PC-3 (cell line): ENCODE data around the gene CAMKK2. TPM values are rescaled to one million over a fixed set of nuclear protein-coding genes. Genes with fewer than 3 reads are reported as not detected.

Source experiments
- ATAC-seq: fragments of 200-7000 bp; cut with Tn5 transposase; 2 replicates; pipeline ENCODE4 v1.9.1; 2020; ENCODE audit warnings: mild to moderate bottlenecking, moderate library complexity
- BruUV-seq: library from RNA; stranded (reverse); fragments of 400-500 nt; replicated peaks from 2 replicates; lab custom pipeline; 2021; lab: Mats Ljungman, UMichigan
- CTCF ChIA-PET: fragments of 300-600 bp; sonication (Branson Sonifier 250); formaldehyde crosslinking; loops from one replicate; lab custom pipeline; 2022; ENCODE audit warnings: antibody characterized with exemption; lab: Charles Lee
- POLR2A ChIA-PET: fragments of 300-600 bp; sonication (Branson Sonifier 250); formaldehyde crosslinking; loops from one replicate; lab custom pipeline; 2022; ENCODE audit warnings: antibody characterized with exemption; ENCODE audit not compliant: unreplicated experiment; lab: Charles Lee
- DNase-seq: peaks from one replicate; pipeline ENCODE4 v3.0.0-alpha.2; 2015
- H2AFZ ChIP-seq: fragments of 300-600 bp; sonication (generic); 2 replicates; pipeline ENCODE4 v1.6.0; 2016; ENCODE audit warnings: antibody characterized with exemption, low read length
- H3F3A ChIP-seq: fragments of 300-600 bp; sonication (generic); one replicate; pipeline ENCODE4 v1.6.0; 2017; ENCODE audit warnings: antibody characterized with exemption, low read length, control low read depth, mild to moderate bottlenecking; ENCODE audit not compliant: unreplicated experiment
- H3K27ac ChIP-seq: fragments of 300-600 bp; sonication (generic); 2 replicates; pipeline ENCODE4 v1.5.1; 2016; ENCODE audit warnings: mild to moderate bottlenecking, low read length
- H3K27me3 ChIP-seq: fragments of 300-600 bp; sonication (generic); 2 replicates; pipeline ENCODE4 v1.6.1; 2016; ENCODE audit warnings: low read length, mixed read lengths
- H3K36me3 ChIP-seq: fragments of 300-600 bp; sonication (generic); 2 replicates; pipeline ENCODE4 v1.6.1; 2016; ENCODE audit warnings: low read depth, mixed run types, low read length, mixed read lengths
- H3K4me1 ChIP-seq: fragments of 300-600 bp; sonication (generic); 2 replicates; pipeline ENCODE4 v1.5.1; 2016; ENCODE audit warnings: low read length; ENCODE audit not compliant: insufficient read depth
- H3K4me2 ChIP-seq: fragments of 300-600 bp; sonication (generic); 2 replicates; pipeline ENCODE4 v1.6.0; 2016; ENCODE audit warnings: low read length
- H3K4me3 ChIP-seq: fragments of 300-600 bp; sonication (generic); 2 replicates; pipeline ENCODE4 v1.5.1; 2016; ENCODE audit warnings: mild to moderate bottlenecking, low read length, mixed read lengths
- H3K79me2 ChIP-seq: fragments of 300-600 bp; sonication (generic); 2 replicates; pipeline ENCODE4 v1.6.1; 2017; ENCODE audit warnings: low read length, mixed read lengths
- H3K9ac ChIP-seq: fragments of 300-600 bp; sonication (generic); 2 replicates; pipeline ENCODE4 v1.6.0; 2016; ENCODE audit warnings: mild to moderate bottlenecking, low read length
- H3K9me2 ChIP-seq: fragments of 300-600 bp; sonication (generic); replicated peaks from 2 replicates; pipeline ENCODE4 v1.6.1; 2016; ENCODE audit warnings: mixed run types, low read length, mixed read lengths
- H3K9me3 ChIP-seq: fragments of 300-600 bp; sonication (generic); 2 replicates; pipeline ENCODE4 v1.6.1; 2016; ENCODE audit warnings: low read length, mixed read lengths
- H4K20me1 ChIP-seq: fragments of 300-600 bp; sonication (generic); 2 replicates; pipeline ENCODE4 v1.6.1; 2016; ENCODE audit warnings: low read length, mixed read lengths
- CTCF ChIP-seq: fragments of 300-600 bp; sonication (generic); conservative IDR thresholded peaks from 2 replicates; pipeline ENCODE4 v1.5.1; 2017; ENCODE audit warnings: antibody characterized with exemption, low read depth, mild to moderate bottlenecking, low read length
- EZH2 ChIP-seq: fragments of 300-600 bp; sonication (generic); IDR thresholded peaks from one replicate; pipeline ENCODE4 v1.6.1; 2017; ENCODE audit warnings: antibody characterized with exemption, mild to moderate bottlenecking, low read length; ENCODE audit not compliant: unreplicated experiment
- EZH2phosphoT487 ChIP-seq: fragments of 300-600 bp; sonication (generic); IDR thresholded peaks from 2 replicates; pipeline ENCODE4 v1.6.1; 2018; ENCODE audit warnings: mild to moderate bottlenecking, antibody characterized with exemption, low read length, borderline replicate concordance
- intact Hi-C: fragments of 100-400 bp; cut with micrococcal nuclease; formaldehyde crosslinking; loops from 2 replicates; pipeline ENCODE4 v1.9.0; 2023
- total RNA-seq: library from RNA; depleted of rRNA; stranded (reverse); fragments of >200 nt; gene quantifications from 2 replicates; pipeline ENCODE4 v1.2.3, GENCODE V29; 2014

CAMKK2 gene
- total RNA-seq, 1 experiment from 2014 or later: 26.5 TPM

GRCh38 chr12:121236776-121237175, 59.7 kb downstream of the CAMKK2 start:
- DNase-seq: no peak

GRCh38 chr12:121233628-121234020, 62.9 kb downstream of the CAMKK2 start:
- Histone ChIP-seq H3K27me3 (no peaks in the 10 kb centered on the region), H3K9me2 (no peaks in the 10 kb centered on the region), H3K4me3 (no peak overlapping the region), H4K20me1 (no peaks in the 10 kb centered on the region), H3K27ac (no peak overlapping the region), H3K79me2 (no peaks in the 10 kb centered on the region), H3K4me1 (peaks cover 10% of the 10 kb centered on the region; the same call in 1 of the 2 replicates), H3F3A (no peaks in the 10 kb centered on the region), H3K36me3 (peaks cover 10% of the 10 kb centered on the region; the same call in 1 of the 2 replicates), H3K4me2 (no peak overlapping the region), H3K9me3 (no peaks in the 10 kb centered on the region), H3K9ac (no peak overlapping the region), H2AFZ (no peak overlapping the region)
- ChIA-PET POLR2A (interaction anchor here (0.7 kb wide), 1 partner anchor 688 kb away, joined by 3 read pairs; no protein-coding TSS in a partner anchor), CTCF (no interaction called here)
- intact Hi-C loops: no loop called here
- ATAC-seq (no peak), DNase-seq (no peak)
- no peak for TF ChIP-seq EZH2
- no peak for TF ChIP-seq EZH2phosphoT487
- TF ChIP-seq CTCF: no peak
- BruUV-seq: no TSS peak

More at GRCh38 chr12:121236776-121237175, 59.7 kb downstream of the CAMKK2 start:
- no TSS peak for BruUV-seq
- Histone ChIP-seq H3K4me2 (no peak overlapping the region), H3K4me1 (no peaks in the 10 kb centered on the region), H3K79me2 (no peaks in the 10 kb centered on the region), H3K27ac (no peak overlapping the region), H2AFZ (no peak overlapping the region), H3K9ac (no peak overlapping the region), H3K27me3 (no peaks in the 10 kb centered on the region), H3K9me3 (no peaks in the 10 kb centered on the region), H4K20me1 (no peaks in the 10 kb centered on the region), H3K4me3 (no peak overlapping the region), H3F3A (no peaks in the 10 kb centered on the region), H3K36me3 (peaks cover 7% of the 10 kb centered on the region; the same call in 1 of the 2 replicates), H3K9me2 (no peaks in the 10 kb centered on the region)
- ChIA-PET POLR2A (no interaction called here), CTCF (no interaction called here)
- no peak for ATAC-seq
- no peak for TF ChIP-seq CTCF
- intact Hi-C loops: no loop called here

DNA sequence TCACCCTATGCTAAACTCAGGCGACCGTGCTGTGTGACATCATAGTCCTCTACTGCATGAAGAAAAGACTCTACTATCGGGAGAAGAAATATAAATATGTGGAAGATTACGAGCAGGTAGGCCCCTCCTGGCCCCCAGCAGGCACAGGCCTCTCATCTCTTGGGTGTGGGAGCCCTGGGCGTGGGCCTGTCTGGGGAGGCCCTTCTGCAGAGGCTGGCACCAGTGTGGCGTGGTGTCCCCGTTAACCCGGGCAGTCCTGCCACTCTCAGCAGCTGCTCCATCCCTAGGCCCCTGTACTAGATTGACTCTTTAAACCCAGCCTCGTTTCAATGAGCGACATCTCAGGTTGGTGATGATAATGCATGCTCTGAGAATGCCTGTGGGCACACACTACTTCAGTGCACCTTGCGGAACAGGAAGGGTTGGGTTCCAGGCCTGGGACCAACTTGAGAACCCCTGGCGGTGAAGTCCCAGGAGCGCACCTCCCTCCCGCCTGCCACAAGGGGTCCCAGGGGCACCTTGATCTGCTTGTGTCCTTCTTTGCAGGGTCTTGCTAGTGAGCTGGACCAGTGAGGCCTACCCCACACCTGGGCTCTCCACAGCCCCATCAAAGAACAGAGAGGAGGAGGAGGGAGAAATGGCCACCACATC, 63.4 kb downstream of the CAMKK2 start:
- intact Hi-C loops: no loop called here
- H3K36me3 ChIP-seq: peaks cover 11% of the 10 kb centered on the region; the same call in 1 of the 2 replicates
- ATAC-seq (no peak), DNase-seq (no peak)
- no peaks in the 10 kb centered on the region for H4K20me1 ChIP-seq
- no peaks in the 10 kb centered on the region for H3K9me3 ChIP-seq
- H3K9ac ChIP-seq: no peak overlapping the region
- POLR2A ChIA-PET: interaction anchor here (0.7 kb wide), 1 partner anchor 687 kb away, joined by 3 read pairs; no protein-coding TSS in a partner anchor
- peaks cover 10% of the 10 kb centered on the region; the same call in 1 of the 2 replicates for H3K4me1 ChIP-seq
- BruUV-seq: no TSS peak
- TF ChIP-seq EZH2phosphoT487 (no peak), CTCF (0 out of 2 replicates have a peak, but pooled peaks have one; percentile 13)
- no peaks in the 10 kb centered on the region for H3K79me2 ChIP-seq
- no peak overlapping the region for H3K27ac ChIP-seq
- H3K9me2 ChIP-seq: no peaks in the 10 kb centered on the region
- CTCF ChIA-PET: no interaction called here
- no peaks in the 10 kb centered on the region for H3K27me3 ChIP-seq
- no peak overlapping the region for H3K4me3 ChIP-seq
- H3F3A ChIP-seq: no peaks in the 10 kb centered on the region
- H3K4me2 ChIP-seq: no peak overlapping the region
- H2AFZ ChIP-seq: no peak overlapping the region
